ENCODE data around the gene ZNF563.

Gene ZNF563

DNA sequence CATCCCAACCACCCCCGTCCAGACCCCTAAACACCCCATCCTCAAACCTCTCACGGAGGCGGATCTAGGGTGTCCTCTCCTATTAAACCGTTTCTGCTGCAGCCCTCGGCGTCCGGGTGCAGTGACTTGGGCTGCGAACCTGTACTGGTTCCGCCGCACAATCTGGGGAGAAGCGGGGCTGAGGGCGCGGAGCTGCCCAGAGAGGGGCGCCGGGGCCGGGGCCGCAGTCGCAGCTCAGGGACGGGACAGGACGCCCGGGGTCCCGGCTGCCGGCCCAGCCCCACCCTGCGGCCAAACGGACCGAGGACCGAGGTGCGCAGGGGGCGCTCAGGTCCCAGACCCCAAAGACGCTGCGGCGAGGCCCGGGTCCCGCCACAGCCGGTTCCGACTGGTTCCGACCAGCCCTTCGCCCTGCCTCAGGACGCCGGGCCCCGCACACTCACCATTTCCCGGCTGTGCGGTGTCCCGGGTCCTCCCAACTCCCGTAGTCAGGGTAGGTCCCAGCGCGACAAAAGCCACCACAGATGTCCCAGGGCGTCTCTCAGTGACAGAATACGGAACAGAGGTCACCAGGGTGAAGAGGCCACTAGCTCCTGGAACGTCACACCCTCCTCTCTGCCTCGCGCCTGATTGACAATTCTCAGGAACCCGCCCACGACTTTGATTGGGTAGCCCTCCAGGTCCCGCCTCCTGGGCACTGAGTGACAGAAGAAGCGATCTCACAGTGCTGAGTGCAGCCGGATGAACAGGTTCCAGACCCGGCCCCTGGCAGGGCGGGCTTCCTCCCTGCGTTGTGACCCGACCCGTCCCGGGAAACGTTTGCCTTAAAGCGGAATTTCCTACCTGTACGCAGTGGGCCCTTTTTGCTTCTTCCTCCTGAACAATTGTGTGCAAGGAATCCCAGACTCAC is 38.9 kb downstream of the ZNF563 start, which contains the start of gene ZNF44:
Gene ZNF44, minus strand, starts transcription at position 635 of the 910 bp plus-strand sequence. Its CDS starts 189 bp downstream, at position 446.
- DNase-seq, result peak; percentile 84 to 99

- DNase-seq, result peak in 1 of 2 donors; percentile 29
Observed at GRCh38 chr19:12293777-12294248, 39.6 kb downstream of the ZNF563 start.

DNA sequence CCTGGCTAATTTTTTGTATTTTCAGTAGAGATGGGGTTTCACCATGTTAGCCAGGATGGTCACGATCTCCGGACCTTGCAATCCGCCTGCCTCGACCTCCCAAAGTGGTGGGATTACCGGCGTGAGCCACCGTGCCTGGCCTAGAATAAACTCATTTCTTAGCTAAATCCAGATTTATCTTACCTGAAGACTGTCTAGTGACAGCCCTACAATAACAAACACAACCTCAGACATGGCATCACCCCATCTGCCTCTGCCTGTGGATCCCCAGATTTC is 43.7 kb downstream of the ZNF563 start:
- no peak for DNase-seq

GRCh38 chr19:12287958-12288500 is 45.4 kb downstream of the ZNF563 start:
- DNase-seq, result no peak

DNA sequence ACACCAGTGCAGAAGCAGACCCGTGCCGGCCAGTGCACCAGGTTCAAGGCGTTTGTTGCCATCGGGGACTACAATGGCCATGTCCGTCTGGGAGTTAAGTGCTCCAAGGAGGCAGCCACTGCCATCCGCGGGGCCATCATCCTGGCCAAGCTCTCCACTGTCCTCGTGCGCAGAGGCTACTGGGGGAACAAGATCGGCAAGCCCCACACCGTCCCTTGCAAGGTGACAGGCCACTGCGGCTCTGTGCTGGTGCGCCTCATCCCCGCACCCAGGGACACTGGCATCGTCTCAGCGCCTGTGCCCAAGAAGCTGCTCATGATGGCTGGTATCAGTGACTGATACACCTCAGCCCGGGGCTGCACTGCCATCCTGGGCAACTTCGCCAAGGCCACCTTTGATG is 48.8 kb downstream of the ZNF563 start:
- no peak for DNase-seq

DNA sequence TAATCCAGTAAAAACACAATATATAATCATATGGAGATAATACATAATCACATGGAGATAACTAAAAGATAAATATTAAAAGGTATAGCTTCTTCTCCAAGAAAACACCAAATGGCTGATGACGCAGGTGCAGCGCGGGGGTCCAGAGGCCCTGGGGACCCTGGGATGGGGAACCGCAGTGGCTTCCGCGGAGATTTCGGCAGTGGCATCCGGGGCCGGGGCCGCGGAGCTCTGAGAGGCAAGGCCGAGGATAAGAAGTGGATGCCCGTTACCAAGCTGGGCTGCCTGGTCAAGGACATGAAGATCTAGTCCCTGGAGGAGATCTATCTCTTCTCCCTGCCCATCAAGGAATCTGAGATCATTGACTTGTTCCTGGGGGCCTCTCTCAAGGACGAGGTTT is 49.2 kb downstream of the ZNF563 start:
- no peak for DNase-seq

DNA sequence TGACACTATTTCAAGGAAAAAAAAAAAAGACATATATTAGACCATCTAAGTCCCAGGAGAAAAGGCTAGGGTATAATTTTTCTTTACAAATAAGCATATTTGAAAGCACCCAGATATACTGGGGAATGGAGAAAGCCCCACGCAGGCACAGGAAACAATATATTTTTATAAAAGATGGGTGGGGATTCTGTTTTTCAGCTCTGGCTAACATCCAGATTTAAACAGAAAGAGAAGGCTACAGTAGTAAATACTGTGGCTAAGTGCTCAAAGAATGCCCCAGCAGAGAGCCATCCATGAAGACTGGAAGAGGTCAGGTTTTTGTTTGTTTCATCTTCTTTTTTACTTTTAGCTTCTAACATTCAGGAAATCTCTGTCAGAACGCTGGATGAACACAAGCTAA is 54.7 kb downstream of the ZNF563 start:
- no peak for DNase-seq

DNA sequence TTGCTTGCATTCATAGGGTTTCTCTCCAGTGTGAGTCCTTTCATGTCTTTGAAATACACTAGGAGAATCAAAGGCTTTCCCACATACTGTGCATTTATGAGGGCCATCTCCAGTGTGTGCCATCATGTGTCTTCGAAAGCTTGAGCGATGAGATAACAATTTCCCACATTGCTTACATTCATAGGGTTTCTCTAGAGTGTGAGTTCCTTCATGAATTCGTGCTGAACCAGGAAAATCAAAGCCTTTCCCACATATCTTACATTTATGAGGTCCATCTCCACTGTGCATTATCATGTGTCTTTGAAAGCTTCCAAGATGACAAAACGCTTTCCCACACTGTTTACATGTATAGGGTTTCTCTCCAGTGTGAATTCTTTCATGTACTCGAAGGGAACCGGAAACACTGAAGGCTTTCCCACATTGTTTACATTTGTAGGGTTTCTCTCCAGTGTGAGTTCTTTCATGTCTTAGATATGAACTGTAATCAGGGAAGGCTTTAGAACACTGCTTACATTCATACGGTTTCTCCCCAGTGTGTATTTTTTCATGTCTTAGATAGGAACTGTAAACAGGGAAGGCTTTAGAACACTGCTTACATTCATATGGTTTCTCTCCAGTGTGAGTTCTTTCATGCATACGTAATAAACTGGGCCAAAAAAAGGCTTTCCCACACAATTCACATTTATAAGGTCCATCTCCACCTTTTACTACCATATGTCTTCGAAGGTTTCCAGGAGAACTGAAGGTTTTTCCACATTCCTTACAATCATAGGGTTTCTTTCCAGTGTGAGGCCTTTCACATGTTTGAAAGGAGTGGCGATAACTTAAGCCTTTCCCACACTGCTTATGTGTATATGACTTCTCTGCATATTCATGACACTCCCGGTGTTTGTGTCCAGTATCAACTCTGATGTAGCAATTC is 60.2 kb downstream of the ZNF563 start:
- no peak for DNase-seq

DNA sequence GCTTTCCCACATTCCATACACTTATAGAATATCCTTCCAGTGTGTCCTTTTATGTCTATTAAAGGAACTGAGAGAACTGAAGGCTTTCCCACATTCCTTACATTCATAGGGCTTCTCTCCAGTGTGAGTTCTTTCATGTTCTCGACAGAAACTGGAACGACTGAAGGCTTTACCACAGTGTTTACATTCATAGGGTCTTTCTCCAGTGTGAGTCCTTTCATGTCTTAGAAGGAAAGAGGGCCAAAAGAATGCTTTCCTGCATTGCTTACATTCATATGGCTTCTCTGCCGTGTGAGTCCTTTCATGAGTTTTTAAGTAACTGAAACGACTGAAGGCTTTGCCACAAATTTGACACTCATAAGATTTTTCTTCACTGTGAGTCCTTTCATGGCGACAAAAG is 61.0 kb downstream of the ZNF563 start:
- DNase-seq, result no peak

DNA sequence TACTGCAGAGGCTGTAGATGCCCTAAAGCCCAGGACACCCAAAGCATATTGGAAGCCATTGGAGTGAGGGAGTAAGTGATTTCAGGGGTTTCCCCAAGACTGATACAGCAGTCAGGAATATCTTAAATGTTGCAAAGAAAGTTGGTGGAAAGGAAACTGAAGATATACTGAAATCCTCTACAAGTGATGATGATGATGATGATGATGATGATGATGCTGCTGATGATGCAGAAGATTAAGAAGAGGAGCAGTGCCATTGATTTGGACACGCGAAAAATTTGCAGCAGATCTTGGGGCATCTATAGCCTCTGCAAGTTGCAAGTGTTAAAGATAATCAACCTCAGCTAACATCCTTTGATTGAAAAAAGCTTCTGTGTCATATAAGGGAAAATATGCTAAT is 62.6 kb downstream of the ZNF563 start:
- DNase-seq, result no peak
